ENCODE measurements around the gene CHRDL1.

GRCh38 chrX:110804446-110804845 is 8.8 kb upstream of the CHRDL1 start:
- TF ChIP-seq CTCF (conservative IDR thresholded peaks at IDR 0.05 in 1 of 2, IDR thresholded peaks at IDR 0.05 in 1 of 2; ENCODE audit: extremely low read depth in 1 of 2, insufficient read depth in 1 of 2, low read depth in 1 of 2, low read length in 2 of 2) (no peak), EZH2 (IDR thresholded peaks at IDR 0.05; ENCODE audit: borderline replicate concordance, low read length) (no peak)

All from mammary epithelial cell (primary cell).